ENCODE results near the gene MARCHF10. TPM values are rescaled to one million over a fixed set of nuclear protein-coding genes. Genes with fewer than 3 reads are reported as not detected.
A peak's percentile ranks its signal among the peaks of the same experiment; 100 is the strongest.
"Not testable (repeated sequence)": the region's sequence is repeated elsewhere in the genome, so short reads cannot be mapped to it uniquely, and the experiment has no call there.

Gene MARCHF10
- total RNA-seq, 1 donor from 2014 or later, result 0.75 TPM

DNA sequence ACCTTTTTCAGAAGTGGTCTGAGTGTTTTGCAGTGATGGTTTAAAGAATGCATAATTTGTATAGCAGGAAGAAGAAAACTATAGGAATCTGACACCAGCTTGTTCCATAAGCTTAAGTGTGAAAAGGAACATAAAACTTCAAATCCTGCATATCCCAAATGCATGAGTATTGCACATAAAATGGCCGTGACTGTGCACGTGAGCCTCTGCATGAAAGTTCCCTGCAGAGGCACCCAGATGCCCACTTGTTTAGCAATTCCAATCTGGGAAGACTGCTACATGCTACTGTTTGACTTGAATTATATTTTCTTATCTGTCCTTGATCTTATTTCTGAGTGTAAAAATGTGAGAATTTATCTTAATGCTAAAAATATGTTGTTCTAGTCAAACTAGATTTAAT, 21.5 kb downstream of the MARCHF10 start:
- DNase-seq (ENCODE audit: low spot score), result no peak

DNA sequence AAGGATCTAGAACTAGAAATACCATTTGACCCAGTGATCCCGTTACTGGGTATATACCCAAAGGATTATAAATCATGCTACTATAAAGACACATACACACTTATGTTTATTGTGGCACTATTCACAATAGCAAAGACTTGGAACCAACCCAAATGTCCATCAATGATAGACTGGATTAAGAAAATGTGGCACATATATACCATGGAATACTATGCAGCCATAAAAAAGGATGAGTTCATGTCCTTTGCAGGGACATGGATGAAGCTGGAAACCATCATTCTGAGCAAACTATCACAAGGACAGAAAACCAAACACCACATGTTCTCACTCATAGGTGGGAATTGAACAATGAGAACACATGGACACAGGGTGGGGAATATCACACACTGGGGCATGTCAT, 22.1 kb downstream of the MARCHF10 start:
- not testable (repeated sequence) for DNase-seq (ENCODE audit: low spot score)

DNA sequence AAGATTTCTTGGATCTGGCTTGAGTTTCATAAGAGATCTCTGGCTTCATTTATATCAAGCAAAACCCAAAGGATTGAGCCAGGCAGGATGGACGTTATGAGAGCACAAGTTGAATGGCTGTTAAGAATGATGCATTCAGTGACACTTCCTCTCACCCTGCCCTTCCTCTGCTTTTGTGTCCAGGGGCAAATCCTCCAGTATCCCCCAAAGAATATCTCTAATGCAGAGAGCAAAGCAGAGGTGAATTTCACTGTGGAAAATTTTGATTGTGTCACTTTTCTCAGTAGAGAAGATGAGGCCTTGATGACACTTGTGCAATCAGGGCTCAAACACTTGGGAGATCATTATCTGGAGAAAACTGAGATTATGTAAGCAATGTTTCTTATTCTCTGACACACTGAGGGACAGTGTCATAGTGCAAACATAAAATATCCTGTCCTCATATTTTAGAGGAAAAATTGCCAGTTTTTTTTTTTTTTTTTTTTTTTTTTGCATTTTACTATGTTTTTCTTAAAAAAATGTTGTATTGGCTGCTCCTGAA, 25.3 kb downstream of the MARCHF10 start:
- DNase-seq (ENCODE audit: low spot score), result no peak

DNA sequence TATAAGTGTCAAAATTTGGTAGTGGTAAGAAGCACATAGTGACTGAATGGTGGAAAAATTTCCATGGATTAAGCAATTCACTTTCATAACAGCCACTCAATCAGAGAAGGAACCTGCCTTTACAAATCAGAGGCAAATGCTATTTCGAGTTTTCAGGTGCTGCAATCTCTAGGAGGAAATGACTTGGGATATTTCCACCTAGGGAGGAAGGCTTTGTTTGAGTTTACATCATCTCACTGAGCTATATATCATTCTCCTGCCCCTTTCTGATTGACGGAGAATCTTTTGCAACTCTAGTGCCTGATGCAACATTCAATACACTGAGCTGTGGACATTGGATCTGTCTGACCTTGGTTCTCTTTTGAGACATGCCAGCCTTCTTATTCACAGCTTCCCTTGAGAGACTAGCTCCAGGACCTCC, 26.3 kb downstream of the MARCHF10 start:
- DNase-seq (ENCODE audit: low spot score), result no peak

DNA sequence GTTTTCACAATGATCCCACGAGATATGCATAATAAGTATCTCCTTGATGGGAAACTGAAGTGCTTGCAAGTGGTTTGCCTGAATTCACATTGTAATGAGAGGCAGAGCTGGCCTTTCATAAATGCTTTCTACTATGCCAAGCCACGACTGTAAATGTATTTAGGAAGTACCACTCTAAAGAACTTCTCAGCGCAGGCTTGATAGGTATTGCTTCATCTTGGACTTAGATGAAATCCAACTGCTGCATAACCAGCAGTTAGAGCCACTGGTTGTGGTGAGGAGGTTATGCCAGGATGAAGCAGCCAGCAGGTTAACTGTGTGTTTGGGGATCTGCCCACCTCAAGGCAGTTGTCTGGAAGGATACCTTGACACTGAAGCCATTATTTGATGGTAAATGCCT, 26.8 kb downstream of the MARCHF10 start:
- DNase-seq (ENCODE audit: low spot score), result no peak

DNA sequence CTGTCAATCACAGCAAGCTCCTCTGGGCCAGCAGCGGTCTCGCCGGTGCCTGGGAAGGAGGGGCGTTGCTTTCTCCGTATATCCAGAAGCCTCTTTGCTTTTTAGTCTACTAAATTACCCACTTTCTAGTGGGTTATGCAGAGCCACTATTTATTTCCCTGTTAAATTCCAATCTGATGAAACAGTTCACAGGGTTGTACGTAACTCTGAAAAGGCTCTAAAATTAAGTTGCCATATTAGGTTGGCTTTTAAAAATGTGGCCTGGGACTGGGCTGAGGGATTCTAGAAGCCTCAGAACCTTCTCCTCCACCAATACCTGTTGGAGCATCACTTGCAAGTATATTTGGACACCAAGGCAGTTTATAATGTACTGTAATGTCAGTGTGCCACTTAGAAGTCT, 27.2 kb downstream of the MARCHF10 start:
- no peak for DNase-seq (ENCODE audit: low spot score)

DNA sequence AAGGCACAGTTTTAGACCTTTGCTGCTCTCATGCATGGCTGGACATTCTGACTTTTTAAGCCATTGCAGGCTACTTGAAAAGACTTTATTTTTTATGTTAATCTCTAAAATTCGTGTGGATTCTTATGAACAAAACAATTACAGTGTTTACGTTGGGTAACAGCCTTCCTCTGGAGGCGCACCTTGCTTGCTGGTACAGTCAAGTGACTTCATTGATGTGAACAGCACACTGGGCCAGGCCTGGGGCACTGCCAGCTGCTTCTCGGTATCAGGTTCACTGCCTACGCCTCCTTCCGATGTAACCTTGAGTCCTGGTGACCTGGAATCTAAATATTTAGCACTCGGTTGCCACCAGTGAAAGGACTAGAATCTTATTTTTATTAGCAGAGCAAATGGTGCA, 27.8 kb downstream of the MARCHF10 start:
- peak; percentile 70 for DNase-seq (ENCODE audit: low spot score)

DNA sequence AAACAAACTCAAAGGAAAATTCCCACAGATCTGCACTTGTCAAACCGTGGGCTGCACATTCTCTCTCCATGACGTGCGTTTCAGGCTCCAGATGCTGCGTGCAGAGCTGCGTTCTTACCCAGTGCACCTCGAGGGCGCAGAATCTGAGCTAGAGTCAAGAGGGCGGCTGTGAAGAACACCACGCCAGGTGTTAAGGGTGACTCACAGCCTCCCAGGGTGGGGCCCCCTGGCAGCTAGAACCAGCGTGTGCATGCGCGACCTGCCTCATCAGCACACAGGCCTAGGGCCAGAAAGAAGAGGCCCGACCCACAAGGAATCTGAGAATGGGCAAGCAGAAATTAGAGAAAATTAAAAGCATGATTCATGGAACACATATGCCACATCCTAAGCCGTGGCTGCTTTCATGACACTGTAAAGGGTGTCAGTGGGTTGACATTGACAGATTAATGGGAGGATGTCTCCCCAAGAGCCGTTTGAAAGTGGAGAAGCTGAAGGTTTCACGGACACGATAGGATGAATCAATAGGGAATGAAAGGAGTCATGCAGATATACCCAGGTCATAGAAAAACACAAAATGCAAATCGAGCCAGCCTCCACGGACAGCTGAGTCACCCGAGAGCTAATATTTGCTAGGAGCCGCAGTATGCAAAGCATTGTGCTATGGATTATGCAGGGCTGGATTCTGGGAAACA, 29.0 kb downstream of the MARCHF10 start:
- DNase-seq (ENCODE audit: low spot score), result peak; percentile 69

DNA sequence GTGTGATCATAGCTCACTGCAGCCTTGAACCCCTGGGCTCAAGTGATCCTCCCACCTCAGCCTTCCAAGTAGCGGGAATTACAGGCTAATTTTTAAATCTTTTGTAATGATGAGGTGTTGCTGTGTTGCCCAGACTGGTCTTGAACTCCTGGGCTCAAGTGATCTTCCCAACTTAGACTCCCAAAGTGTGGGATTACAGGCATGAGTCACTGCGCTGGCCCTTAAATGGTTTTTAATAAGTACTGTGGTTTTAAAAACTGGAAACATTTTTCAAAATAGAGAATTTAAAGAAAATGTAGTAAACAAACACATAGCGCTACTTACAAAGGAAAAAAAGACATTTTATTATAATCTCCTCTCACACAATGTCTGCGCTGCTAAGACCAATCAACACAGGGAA, 32.2 kb downstream of the MARCHF10 start:
- no peak for DNase-seq (ENCODE audit: low spot score)

DNA sequence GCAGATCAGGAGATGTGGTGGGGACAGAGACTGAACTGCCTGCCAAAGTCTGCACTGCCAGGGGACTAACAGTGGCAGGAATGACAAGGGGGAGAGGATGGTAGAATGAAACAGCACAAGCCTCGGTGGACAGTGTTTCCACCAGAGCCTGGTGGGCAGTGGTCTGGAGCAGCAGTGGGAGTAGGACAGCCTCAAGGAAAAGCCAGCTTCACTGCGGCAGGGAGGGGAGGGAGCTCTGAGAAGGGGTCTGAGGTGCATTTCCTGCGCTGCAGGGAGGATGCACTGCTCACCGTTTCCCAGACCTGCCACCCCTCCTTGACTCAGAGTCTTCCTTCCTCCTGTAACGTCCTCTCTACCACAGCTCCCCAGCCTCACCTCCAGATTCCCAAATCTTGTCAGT, 33.8 kb downstream of the MARCHF10 start:
- DNase-seq (ENCODE audit: low spot score), result no peak

DNA sequence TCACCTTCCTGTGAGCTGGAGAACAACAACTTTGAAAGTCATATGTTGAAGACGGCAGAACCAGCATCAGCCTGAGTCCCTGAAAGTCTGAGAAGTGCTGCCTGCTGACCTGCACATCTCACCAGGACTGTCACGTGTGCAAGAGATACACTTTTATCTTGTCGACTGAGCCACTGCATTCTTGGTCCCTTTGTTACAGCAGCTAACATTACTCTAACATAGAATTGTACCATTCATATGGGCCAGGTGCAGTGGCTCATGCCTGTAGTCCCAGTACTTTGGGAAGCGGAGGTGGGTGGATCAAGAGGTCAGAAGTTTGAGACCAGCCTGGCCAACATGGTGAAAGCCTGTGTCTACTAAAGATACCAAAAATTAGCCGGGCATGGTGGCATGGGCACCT, 40.1 kb downstream of the MARCHF10 start:
- DNase-seq (ENCODE audit: low spot score), result no peak

DNA sequence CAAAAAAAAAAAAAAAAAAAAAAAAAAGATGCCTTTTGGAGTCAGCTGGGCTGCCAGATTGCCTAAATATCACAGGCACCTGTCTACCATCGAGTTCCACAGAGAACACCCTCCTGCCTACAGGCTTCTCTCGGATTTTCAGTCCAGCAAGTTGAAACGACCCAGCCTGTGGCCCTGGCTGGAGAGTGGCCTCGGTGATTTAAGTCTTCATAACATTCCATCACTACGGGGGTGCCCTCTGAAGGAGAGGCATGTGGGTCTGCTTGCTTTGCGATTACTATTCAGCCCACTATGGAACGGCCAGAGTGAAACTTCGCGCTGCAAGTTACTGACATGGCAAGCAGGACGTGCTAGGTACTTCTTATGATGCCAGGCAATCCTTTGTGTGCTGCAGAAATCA, 42.8 kb downstream of the MARCHF10 start:
- no peak for DNase-seq (ENCODE audit: low spot score)

DNA sequence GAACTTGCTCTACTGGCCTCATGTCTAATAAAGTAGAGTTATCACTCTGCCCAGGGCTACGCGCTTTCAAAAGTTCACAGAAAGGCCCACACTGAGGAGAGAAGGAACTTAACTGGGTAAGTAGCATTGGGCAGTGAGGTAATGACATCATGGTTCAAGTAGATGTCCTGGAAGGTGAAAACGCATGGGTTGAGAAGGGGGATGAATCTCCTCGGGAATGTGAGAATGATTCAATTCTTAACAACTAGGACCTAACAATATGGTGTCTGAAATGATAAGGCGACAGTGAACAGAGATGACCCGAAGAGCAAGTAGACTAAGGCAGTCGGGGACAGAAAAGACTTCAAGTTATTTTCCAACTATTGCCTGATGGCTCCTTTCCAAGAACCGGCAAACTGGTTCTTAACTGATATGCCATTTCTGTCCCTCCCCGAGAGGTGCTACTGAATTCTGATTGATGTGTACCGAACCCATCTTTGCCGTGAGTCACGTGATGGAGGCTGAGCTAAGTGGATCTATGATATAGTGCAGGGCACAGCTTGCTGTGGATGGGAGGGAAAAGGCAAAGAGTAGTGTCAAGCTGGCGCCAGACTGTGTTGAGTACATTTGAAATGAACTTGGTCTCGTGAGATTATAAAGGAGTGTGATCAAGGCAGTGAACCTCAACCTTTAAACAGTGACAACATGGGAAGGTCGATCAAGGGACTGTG, 44.1 kb downstream of the MARCHF10 start:
- DNase-seq (ENCODE audit: low spot score), result no peak

DNA sequence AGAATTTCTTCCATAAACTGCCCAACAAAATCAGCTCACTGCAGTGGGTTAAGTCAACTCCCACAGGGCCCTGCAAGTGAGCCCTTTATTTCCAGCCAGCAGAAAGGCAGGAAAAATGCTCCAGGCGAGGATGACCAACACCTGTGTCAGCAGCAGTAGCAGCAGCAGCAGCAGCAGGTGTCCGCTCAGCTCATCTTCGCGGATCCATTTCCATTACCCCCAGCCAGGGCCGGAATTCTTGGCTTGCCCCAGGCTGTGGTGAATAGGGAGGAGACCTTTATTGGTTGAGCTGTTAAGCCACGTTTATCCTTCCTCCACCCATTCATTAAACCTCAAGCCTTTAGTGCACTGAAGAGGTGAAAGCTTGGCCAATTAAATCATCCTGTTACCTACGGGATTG, 46.2 kb downstream of the MARCHF10 start:
- no peak for DNase-seq (ENCODE audit: low spot score)

DNA sequence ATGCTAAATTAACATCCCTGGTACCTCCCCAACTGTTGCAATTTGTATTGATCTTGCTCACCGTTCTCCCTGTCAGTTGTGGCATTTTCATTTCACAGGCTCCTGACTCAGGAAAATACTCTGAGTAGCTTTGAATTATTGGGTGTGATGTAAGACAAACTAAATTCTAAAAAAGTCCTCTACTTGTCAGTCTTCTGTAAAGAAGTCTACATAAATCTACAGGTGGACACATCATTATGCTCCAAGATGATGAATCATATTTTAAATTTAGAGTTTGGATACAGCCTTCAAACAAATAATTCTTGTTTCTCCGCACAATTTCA, 47.2 kb downstream of the MARCHF10 start:
- DNase-seq (ENCODE audit: low spot score), result no peak

DNA sequence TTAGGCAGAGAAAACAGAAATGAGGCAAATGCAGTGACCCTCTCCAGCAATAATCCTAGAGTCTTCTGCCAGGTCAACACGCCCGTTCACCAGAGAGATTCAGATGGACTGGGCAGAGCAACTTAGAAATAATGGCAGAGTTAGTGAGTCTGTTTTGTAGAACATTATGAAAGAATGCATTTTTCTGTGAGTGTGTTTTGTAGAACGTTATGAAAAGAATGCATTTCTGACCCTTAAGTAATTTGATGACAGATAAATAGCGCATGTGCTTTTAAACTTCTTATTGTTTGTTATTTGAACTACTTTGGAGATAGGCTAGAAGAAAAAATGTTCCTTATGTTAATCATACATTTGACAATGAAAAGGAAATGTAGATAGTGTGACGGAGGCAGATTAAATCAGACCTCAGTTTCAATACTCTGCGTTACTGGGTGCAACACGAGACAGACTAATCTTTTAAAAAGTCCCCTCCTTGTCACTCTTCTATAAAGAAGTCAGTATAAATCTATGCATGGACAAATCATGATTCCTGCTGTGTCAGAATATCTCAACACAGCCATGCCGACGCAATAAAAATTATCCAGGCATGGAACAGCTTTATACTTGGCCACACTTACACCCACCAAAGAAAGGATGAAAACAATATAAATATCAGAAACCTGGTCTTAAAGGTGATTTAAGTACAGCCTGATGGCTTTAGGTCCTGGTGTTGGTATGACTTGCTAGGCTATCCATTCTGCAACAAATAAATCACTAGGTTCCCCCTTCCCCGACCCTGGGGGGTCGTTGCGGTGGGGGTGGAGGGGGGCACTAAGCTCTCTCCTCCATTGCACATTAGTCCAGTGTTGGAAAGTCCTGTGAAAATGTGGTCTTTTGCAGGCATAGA, 47.8 kb downstream of the MARCHF10 start:
- no peak for DNase-seq (ENCODE audit: low spot score)

DNA sequence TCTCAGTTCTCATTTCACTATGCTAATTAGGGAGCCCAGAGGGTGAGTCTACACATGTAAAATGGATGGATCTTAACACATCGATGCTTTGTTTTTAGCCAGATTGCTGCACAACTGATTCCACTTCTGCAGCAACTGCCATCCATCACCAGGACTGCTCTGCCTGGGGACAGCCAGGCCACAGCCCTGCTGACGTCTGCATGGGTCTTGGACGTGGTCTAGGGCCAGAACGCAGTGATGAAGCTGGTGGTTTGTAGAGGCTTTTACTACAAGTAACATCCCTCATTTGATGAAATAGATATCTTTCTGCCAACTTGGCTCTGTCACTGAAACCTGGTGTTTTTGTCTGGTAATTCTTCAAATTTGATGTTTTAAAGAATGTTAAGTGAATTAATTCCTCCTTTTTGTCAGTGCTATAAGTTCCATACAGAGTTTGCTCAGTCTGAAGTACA, 50.6 kb downstream of the MARCHF10 start:
- no peak for DNase-seq (ENCODE audit: low spot score)

DNA sequence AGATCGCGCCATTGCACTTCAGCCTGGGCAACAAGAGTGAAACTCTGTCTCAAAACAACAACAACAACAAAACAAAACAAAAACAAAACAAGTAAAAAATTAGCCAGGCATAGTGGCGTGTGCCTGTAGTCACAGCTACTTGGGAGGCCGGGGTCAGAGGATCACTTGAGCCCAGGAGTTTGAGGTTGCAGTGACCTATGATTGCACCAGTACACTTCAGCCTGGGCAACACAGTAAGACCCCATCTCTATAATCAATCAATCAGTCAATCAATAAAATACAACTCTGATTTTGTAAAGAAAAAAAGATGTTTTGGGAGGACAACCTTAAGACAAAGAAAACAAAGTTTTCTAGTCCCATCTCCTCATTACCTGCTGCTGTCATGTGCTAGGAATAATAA, 51.9 kb downstream of the MARCHF10 start:
- no peak for DNase-seq (ENCODE audit: low spot score)

DNA sequence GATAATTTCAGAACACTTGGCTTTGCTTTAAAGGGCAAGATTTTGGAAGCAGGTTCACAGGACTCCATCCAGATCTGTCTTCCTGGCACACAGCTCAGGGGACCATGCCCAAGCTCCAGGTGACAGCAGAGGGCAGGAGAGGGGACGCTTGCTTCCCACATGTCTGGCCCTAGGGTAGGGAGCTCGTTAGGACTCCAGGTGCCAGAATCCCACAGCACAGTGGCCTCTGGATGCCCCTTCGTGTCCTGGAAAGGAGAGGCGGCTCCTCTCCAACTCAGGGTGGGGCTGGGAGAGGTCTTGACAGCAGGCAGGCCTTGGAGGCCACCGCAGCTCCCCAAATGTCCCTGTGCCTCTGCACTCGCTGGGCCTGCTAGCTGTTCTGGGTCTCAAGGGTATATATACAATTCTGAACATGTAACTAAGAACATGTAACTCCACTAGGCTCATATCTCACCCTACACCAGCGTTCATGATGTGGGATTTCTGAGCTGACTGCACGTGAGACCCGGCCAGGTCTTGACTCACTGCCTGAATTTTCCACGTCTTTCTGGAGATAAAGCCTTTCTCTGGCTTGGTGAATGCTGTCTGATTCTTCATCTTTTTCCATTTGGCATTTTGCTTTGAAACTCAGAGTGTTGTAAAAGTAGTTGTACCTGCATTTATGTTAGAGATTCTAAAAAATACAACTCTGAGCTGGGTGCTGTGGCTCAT, 52.8 kb downstream of the MARCHF10 start:
- DNase-seq (ENCODE audit: low spot score), result no peak

DNA sequence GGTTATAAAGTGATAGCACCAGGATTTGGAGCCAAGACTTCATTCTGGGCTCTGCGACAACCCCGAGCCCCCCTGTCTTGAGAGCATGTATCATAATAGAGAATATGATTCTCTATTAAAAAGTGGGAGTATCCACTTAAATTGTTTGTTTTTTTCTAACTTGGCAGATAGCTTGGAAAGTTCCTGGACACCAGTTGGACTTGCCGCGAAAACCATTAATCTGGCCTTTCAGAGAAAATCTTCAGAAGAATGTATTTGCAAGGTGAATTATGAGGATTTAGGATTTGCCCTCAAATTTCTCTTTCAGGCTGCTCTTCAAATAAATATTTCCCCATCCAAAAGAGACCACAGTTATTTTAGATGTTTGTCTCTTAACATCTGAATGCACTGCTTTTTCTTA, 53.5 kb downstream of the MARCHF10 start:
- no peak for DNase-seq (ENCODE audit: low spot score)

DNA sequence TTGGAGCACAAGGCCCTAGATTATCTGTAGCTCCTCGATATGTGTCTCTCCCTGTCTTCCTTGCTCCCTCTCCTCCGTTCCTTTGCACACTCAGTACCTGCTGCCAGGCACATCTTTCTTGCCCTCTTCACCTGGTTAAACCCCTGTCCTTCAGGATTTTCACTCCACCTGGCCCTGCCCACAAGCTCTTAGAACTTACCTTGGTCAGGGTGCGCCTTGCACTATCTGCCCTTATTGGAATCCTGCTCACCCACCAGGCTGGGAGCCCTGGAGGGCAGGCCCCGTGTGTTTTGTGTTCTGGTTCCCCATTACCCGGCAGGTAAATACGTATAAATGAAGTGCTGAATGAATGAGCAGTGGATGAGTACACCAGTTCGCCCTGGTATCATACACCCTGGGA, 54.6 kb downstream of the MARCHF10 start:
- no peak for DNase-seq (ENCODE audit: low spot score)
